A549 (cell line): ENCODE data around the gene MTCL1. TPM values are rescaled to one million over a fixed set of nuclear protein-coding genes. Genes with fewer than 3 reads are reported as not detected.

Experiments used
- ATAC-seq, 2 experiments: fragments of 200-7000 bp in 1 of 2; fragments of >200 bp in 1 of 2; cut with Nextera tagmentation in 1 of 2; cut with Tn5 transposase in 1 of 2; 3 replicates each; pipeline versions ENCODE4 v1.8.0 to v1.9.1; 2018 to 2020; ENCODE audit warnings: mild to moderate bottlenecking in 1 of 2, moderate library complexity in 1 of 2
- CTCF ChIA-PET: fragments of 300-600 bp; sonication (Branson Sonifier 250); formaldehyde crosslinking; extraction: SDS; loops from one replicate; lab custom pipeline; 2021; ENCODE audit warnings: antibody characterized with exemption, inconsistent platforms; lab: Yijun Ruan, JAX
- POLR2A ChIA-PET: fragments of 350-600 bp; formaldehyde crosslinking; extraction: SDS; loops from one replicate; lab custom pipeline; 2021; ENCODE audit warnings: antibody characterized with exemption, inconsistent platforms; lab: Yijun Ruan, JAX
- DNase-seq, 2 experiments: peaks; one replicate each; pipeline versions ENCODE4 v3.0.0 to v3.0.0-alpha.2; 2011 to 2016; ENCODE audit warnings: low read depth in 1 of 2, low spot score in 1 of 2
- FAIRE-seq: peaks from 2 replicates; lab custom pipeline; 2011; peaks lifted over from hg19 to GRCh38; lab: Jason Lieb, UNC
- H3K27ac ChIP-seq, 2 experiments: fragments of >200 bp; sonication (Bioruptor Twin); formaldehyde crosslinking; 3 replicates each; pipeline ENCODE4 v1.5.1; 2016 to 2017
- H3K4me1 ChIP-seq: fragments of >200 bp; sonication (Bioruptor Twin); formaldehyde crosslinking; 3 replicates; pipeline ENCODE4 v1.6.1; 2016
- H3K4me2 ChIP-seq: fragments of >200 bp; sonication (Bioruptor Twin); formaldehyde crosslinking; 3 replicates; pipeline ENCODE4 v1.6.1; 2016
- H3K4me3 ChIP-seq: fragments of >200 bp; sonication (Bioruptor Twin); formaldehyde crosslinking; 3 replicates; pipeline ENCODE4 v1.5.1; 2016
- H3K9me3 ChIP-seq: fragments of >200 bp; sonication (Bioruptor Twin); formaldehyde crosslinking; 3 replicates; pipeline ENCODE4 v1.6.1; 2016
- CBX2 ChIP-seq: fragments of 200-600 bp; sonication (generic); IDR thresholded peaks from 2 replicates; pipeline ENCODE4 v1.6.1; 2016; ENCODE audit warnings: low read depth, mild to moderate bottlenecking, borderline replicate concordance
- CHD2 ChIP-seq: fragments of 150-350 bp; IDR thresholded peaks from 2 replicates; pipeline ENCODE4 v1.6.1; 2014; ENCODE audit warnings: low read length; ENCODE audit not compliant: partially characterized antibody
- CTCF ChIP-seq: fragments of >200 bp; sonication (Bioruptor Twin); formaldehyde crosslinking; IDR thresholded peaks from 3 replicates; pipeline ENCODE4 v1.5.1; 2016
- E2F6 ChIP-seq: IDR thresholded peaks from 2 replicates; pipeline ENCODE4 v1.6.1; 2012; ENCODE audit warnings: low read depth, borderline replicate concordance
- EP300 ChIP-seq, 2 experiments: fragments of >200 bp; sonication (Bioruptor Twin); formaldehyde crosslinking; IDR thresholded peaks; 2 replicates in 1 of 2; 3 replicates in 1 of 2; pipeline ENCODE4 v1.6.1; 2016 to 2017
- HEYL ChIP-seq: fragments of 250-450 bp; sonication (Bioruptor Pico); IDR thresholded peaks from 2 replicates; pipeline ENCODE4 v1.8.0; 2021; ENCODE audit warnings: mild to moderate bottlenecking, moderate library complexity
- HOXA7 ChIP-seq: fragments of 250-450 bp; sonication (Bioruptor Pico); IDR thresholded peaks from 2 replicates; pipeline ENCODE4 v1.5.0; 2020; ENCODE audit warnings: mild to moderate bottlenecking, moderate library complexity
- HOXB13 ChIP-seq: fragments of 250-450 bp; sonication (Bioruptor Pico); IDR thresholded peaks from 2 replicates; pipeline ENCODE4 v1.5.0; 2020; ENCODE audit warnings: low read depth, mild to moderate bottlenecking, moderate library complexity
- HOXB5 ChIP-seq: fragments of 250-450 bp; sonication (Bioruptor Pico); IDR thresholded peaks from 2 replicates; pipeline ENCODE4 v1.5.0; 2020; ENCODE audit warnings: mild to moderate bottlenecking, moderate library complexity
- JUN ChIP-seq, 2 experiments: fragments of >200 bp; sonication (Bioruptor Twin); formaldehyde crosslinking; IDR thresholded peaks; 2 replicates in 1 of 2; 3 replicates in 1 of 2; pipeline ENCODE4 v1.6.1; 2016 to 2017
- MAFK ChIP-seq: fragments of 450-650 bp; IDR thresholded peaks from 2 replicates; pipeline ENCODE4 v1.6.1; 2014; ENCODE audit not compliant: partially characterized antibody
- NFE2L2 ChIP-seq: fragments of 150-350 bp; conservative IDR thresholded peaks from 2 replicates; pipeline ENCODE4 v1.6.1; 2014; ENCODE audit warnings: low read length
- NPAS2 ChIP-seq: fragments of 250-450 bp; sonication (Bioruptor Pico); IDR thresholded peaks from 2 replicates; pipeline ENCODE4 v1.8.0; 2022; ENCODE audit warnings: mild to moderate bottlenecking, moderate library complexity, borderline replicate concordance
- NR3C1 ChIP-seq: fragments of >200 bp; sonication (Bioruptor Twin); formaldehyde crosslinking; IDR thresholded peaks from 3 replicates; pipeline ENCODE4 v1.6.1; 2017
- RCOR1 ChIP-seq: fragments of 150-350 bp; IDR thresholded peaks from 2 replicates; pipeline ENCODE4 v1.6.1; 2014; ENCODE audit warnings: antibody characterized with exemption, low read length, low read depth
- RFX5 ChIP-seq: fragments of 450-650 bp; IDR thresholded peaks from 2 replicates; pipeline ENCODE4 v1.7.1; 2014; ENCODE audit warnings: antibody characterized with exemption, mild to moderate bottlenecking, moderate library complexity
- USF2 ChIP-seq: fragments of 450-650 bp; IDR thresholded peaks from 2 replicates; pipeline ENCODE4 v1.6.1; 2014; ENCODE audit warnings: antibody characterized with exemption
- ZSCAN20 ChIP-seq: fragments of 250-450 bp; sonication (Bioruptor Pico); IDR thresholded peaks from 2 replicates; pipeline ENCODE4 v1.8.0; 2022; ENCODE audit warnings: mild to moderate bottlenecking, moderate library complexity
- WGBS: methylation state at CpG from one replicate; pipeline ENCODE4 v1.1.6; 2017; ENCODE audit errors: missing lambda C conversion rate; 5-methylcytosine and 5-hydroxymethylcytosine counted together
- polyA plus RNA-seq, 4 experiments: library from polyadenylated mRNA; depleted of rRNA in 3 of 4; stranded (reverse); fragments of >200 nt; fragmentation: RNase III in 1 of 4; extraction: RNeasy Plus Mini Kit Qiagen cat#74134 plus additional on column Dnase treatment in 1 of 4; gene quantifications; 2 replicates in 3 of 4; 3 replicates in 1 of 4; pipeline ENCODE4 v1.2.3, GENCODE V29; 2011 to 2017
- TF ChIP-seq, protein P1 (sequence below): fragments of 250-450 bp; sonication (Bioruptor Pico); IDR thresholded peaks from 2 replicates; pipeline ENCODE4 v1.5.0; 2020; ENCODE audit warnings: low read depth, mild to moderate bottlenecking, moderate library complexity

MTCL1 gene
- polyA plus RNA-seq, 2 of the 4 experiments (the other 2 are of a cell fraction) = 44.4 to 49.6 TPM

GRCh38 chr18:8754995-8755960 is 49.9 kb downstream of the MTCL1 start:
- ATAC-seq = no peak

DNA sequence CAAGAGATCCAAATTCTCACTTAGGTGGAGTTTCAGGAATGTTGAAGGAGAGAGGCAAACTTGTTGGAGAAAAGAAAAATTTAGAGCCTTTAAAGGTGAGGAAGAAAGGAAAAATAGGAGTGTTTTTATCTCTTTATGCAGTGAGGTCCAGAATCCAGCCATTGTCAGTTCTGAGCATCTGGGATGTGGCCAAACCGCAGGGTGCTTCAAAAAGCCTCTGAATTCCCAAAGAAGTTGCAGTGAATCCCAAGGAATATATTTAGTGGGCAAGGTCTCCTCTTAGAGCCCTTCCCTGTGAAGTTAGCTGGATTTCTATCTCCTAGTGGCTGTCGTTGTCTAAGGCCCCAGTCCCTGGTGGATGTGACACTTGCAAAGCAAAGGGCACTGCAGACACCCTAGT is 51.2 kb downstream of the MTCL1 start:
- no peak for FAIRE-seq
- POLR2A ChIA-PET = no interaction called here
- ATAC-seq = no peak
- H3K4me3 ChIP-seq = no peak overlapping the region
- no peaks in the 10 kb centered on the region for H3K9me3 ChIP-seq
- peaks cover 34% of the 10 kb centered on the region for H3K4me1 ChIP-seq
- WGBS = 92% methylated on average over 2 of the region's 2 CpGs
- peak overlapping the region in 1 of 2 experiments; percentile 38; a peak in 1 of 6 replicates for H3K27ac ChIP-seq
- TF ChIP-seq NFE2L2 (no peak), ZSCAN20 (no peak)
- H3K4me2 ChIP-seq = no peak overlapping the region
- DNase-seq = no peak
- CTCF ChIA-PET = interaction anchor here (1.4 kb wide), 1 partner anchor 9 kb away, joined by 3 read pairs; no protein-coding TSS in a partner anchor

More at GRCh38 chr18:8754995-8755960, 49.9 kb downstream of the MTCL1 start:
- Histone ChIP-seq H3K4me2 (no peak overlapping the region), H3K9me3 (no peaks in the 10 kb centered on the region), H3K4me1 (peaks cover 47% of the 10 kb centered on the region), H3K27ac (peak overlapping the region in 1 of 2 experiments; percentile 24; a peak in 1 of 6 replicates), H3K4me3 (no peak overlapping the region)
- POLR2A ChIA-PET = no interaction called here
- no peak for FAIRE-seq
- DNase-seq = no peak
- peak; percentile 58 for TF ChIP-seq MAFK
- no peak for TF ChIP-seq NPAS2
- WGBS = 96% methylated on average over 20 of the region's 20 CpGs
- CTCF ChIA-PET = interaction anchor here (0.9 kb wide), 1 partner anchor 59 kb away, joined by 3 read pairs; no protein-coding TSS in a partner anchor

GRCh38 chr18:8757396-8757997 is 52.1 kb downstream of the MTCL1 start:
- no peak overlapping the region for H3K4me3 ChIP-seq
- no peak for FAIRE-seq
- H3K4me2 ChIP-seq = no peak overlapping the region
- CTCF ChIA-PET = interaction anchor here (0.6 to 1.4 kb wide), 2 partner anchors 8 to 904 kb away, joined by 3 read pairs; no protein-coding TSS in a partner anchor
- DNase-seq = no peak
- H3K9me3 ChIP-seq = no peaks in the 10 kb centered on the region
- peaks cover 25% of the 10 kb centered on the region; the same call in 2 of the 3 replicates for H3K4me1 ChIP-seq
- H3K27ac ChIP-seq = no peak overlapping the region
- TF ChIP-seq JUN (IDR thresholded peaks at IDR 0.05) (no peak), CBX2 (no peak), NR3C1 (no peak), HEYL (CRISPR knock-in tag) (no peak), CTCF (no peak), HOXA7 (CRISPR knock-in tag) (no peak), E2F6 (no peak), CHD2 (no peak), HOXB5 (CRISPR knock-in tag) (no peak), RCOR1 (no peak), EP300 (IDR thresholded peaks at IDR 0.05) (no peak), HOXB13 (CRISPR knock-in tag) (no peak), USF2 (no peak), RFX5 (no peak)
- TF ChIP-seq, protein P1, sequence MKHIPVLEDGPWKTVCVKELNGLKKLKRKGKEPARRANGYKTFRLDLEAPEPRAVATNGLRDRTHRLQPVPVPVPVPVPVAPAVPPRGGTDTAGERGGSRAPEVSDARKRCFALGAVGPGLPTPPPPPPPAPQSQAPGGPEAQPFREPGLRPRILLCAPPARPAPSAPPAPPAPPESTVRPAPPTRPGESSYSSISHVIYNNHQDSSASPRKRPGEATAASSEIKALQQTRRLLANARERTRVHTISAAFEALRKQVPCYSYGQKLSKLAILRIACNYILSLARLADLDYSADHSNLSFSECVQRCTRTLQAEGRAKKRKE = no peak
- no peak for ATAC-seq
- POLR2A ChIA-PET = no interaction called here
- 87% methylated on average over 7 of the region's 7 CpGs for WGBS
